Activated CD8-positive, alpha-beta T cell treated with anti-CD3 and anti-CD28 coated beads, Interleukin-2, amount 10 ng/mL, durations not matched to agents 7 days and 5 days (primary cell): ENCODE measurements around the gene MBOAT2. TPM values are rescaled to one million over a fixed set of nuclear protein-coding genes. Genes with fewer than 3 reads are reported as not detected.
A peak's percentile ranks its signal among the peaks of the same experiment; 100 is the strongest.

Source experiments
- ATAC-seq: fragments of 150-1000 bp; cut with Tn5 transposase; one replicate; pipeline ENCODE4 v1.10.0; 2021; ENCODE audit warnings: moderate library complexity
- CTCF ChIA-PET: fragments of 350-600 bp; sonication (Branson Sonifier 250); formaldehyde crosslinking; loops from one replicate; lab custom pipeline; 2021; ENCODE audit warnings: antibody characterized with exemption; lab: Charles Lee
- POLR2A ChIA-PET: fragments of 350-600 bp; sonication (Branson Sonifier 250); formaldehyde crosslinking; loops from one replicate; lab custom pipeline; 2021; ENCODE audit warnings: antibody characterized with exemption; lab: Charles Lee
- DNase-seq: peaks from one replicate; pipeline ENCODE4 v3.0.0-alpha.2; 2020
- H3K27ac Mint-ChIP-seq: one replicate; pipeline ENCODE4 v1.8.0; 2021; ENCODE audit warnings: mild to moderate bottlenecking, mixed read lengths
- H3K27me3 Mint-ChIP-seq: one replicate; pipeline ENCODE4 v1.8.0; 2021; ENCODE audit warnings: low read depth, mixed read lengths
- H3K36me3 Mint-ChIP-seq: one replicate; pipeline ENCODE4 v1.8.0; 2021; ENCODE audit warnings: low read depth, mixed read lengths
- H3K4me1 Mint-ChIP-seq: one replicate; pipeline ENCODE4 v1.8.0; 2021; ENCODE audit warnings: low read depth, mixed read lengths
- H3K4me3 Mint-ChIP-seq: one replicate; pipeline ENCODE4 v1.8.0; 2021; ENCODE audit warnings: mild to moderate bottlenecking, mixed read lengths
- H3K9me3 Mint-ChIP-seq: one replicate; pipeline ENCODE4 v1.8.0; 2022; ENCODE audit warnings: mixed read lengths; ENCODE audit not compliant: insufficient read depth
- total RNA-seq, 2 experiments: library from RNA; stranded (reverse); gene quantifications; one replicate each; pipeline ENCODE4 v1.2.3, GENCODE V29; 2021

The MBOAT2 gene
- total RNA-seq, 2 experiments from 2014 or later, result 6.3 to 6.5 TPM

GRCh38 chr2:9013403-9013802, 9.9 kb upstream of the MBOAT2 start:
- ATAC-seq (no peak), DNase-seq (no peak)
- Mint-ChIP-seq H3K9me3 (no peaks in the 10 kb centered on the region), H3K27me3 (peaks cover 31% of the 10 kb centered on the region), H3K36me3 (no peaks in the 10 kb centered on the region), H3K27ac (no peak overlapping the region), H3K4me1 (no peaks in the 10 kb centered on the region), H3K4me3 (no peak overlapping the region)
- ChIA-PET POLR2A (interaction anchor here (0.6 kb wide), 1 partner anchor 77 kb away, joined by 4 read pairs; no protein-coding TSS in a partner anchor), CTCF (no interaction called here)

- Mint-ChIP-seq H3K36me3 (no peaks in the 10 kb centered on the region), H3K9me3 (no peaks in the 10 kb centered on the region), H3K4me3 (no peak overlapping the region), H3K4me1 (no peaks in the 10 kb centered on the region), H3K27ac (no peak overlapping the region), H3K27me3 (peaks cover 23% of the 10 kb centered on the region)
- ATAC-seq (no peak), DNase-seq (no peak)
- ChIA-PET CTCF (no interaction called here), POLR2A (no interaction called here)
Observed at GRCh38 chr2:9010866-9011265, 7.4 kb upstream of the MBOAT2 start.

GRCh38 chr2:9008951-9009664, 5.6 kb upstream of the MBOAT2 start:
- Mint-ChIP-seq H3K4me1 (peaks cover 7% of the 10 kb centered on the region), H3K4me3 (no peak overlapping the region), H3K36me3 (peaks cover 2% of the 10 kb centered on the region), H3K27ac (no peak overlapping the region), H3K27me3 (peaks cover 27% of the 10 kb centered on the region), H3K9me3 (no peaks in the 10 kb centered on the region)
- POLR2A ChIA-PET, result no interaction called here
- DNase-seq (no peak), ATAC-seq (no peak)
- CTCF ChIA-PET, result interaction anchor here (1.3 kb wide), 1 partner anchor 21 kb away, joined by 4 read pairs; no protein-coding TSS in a partner anchor

GRCh38 chr2:9006368-9006767, 2.9 kb upstream of the MBOAT2 start:
- Mint-ChIP-seq H3K4me3 (no peak overlapping the region), H3K36me3 (peaks cover 2% of the 10 kb centered on the region), H3K9me3 (no peaks in the 10 kb centered on the region), H3K4me1 (peaks cover 14% of the 10 kb centered on the region), H3K27me3 (peaks cover 24% of the 10 kb centered on the region), H3K27ac (no peak overlapping the region)
- CTCF ChIA-PET, result no interaction called here
- ATAC-seq (no peak), DNase-seq (no peak)
- POLR2A ChIA-PET, result no interaction called here

- ATAC-seq, result peak; percentile 3
- H3K27ac Mint-ChIP-seq, result peak overlapping the region; percentile 25
- POLR2A ChIA-PET, result no interaction called here
Observed at GRCh38 chr2:9004338-9005204, 1.1 kb upstream of the MBOAT2 start.

GRCh38 chr2:9003366-9003615, 193 bp downstream of the MBOAT2 start:
- H3K4me1 Mint-ChIP-seq, result peaks cover 22% of the 10 kb centered on the region
- H3K27ac Mint-ChIP-seq, result no peak overlapping the region
- H3K4me3 Mint-ChIP-seq, result no peak overlapping the region
- ChIA-PET CTCF (interaction anchor here (0.8 kb wide), 1 partner anchor 14 kb away, joined by 3 read pairs; no protein-coding TSS in a partner anchor), POLR2A (interaction anchor here (0.6 kb wide), 1 partner anchor 14 kb away, joined by 4 read pairs; no protein-coding TSS in a partner anchor)
- H3K36me3 Mint-ChIP-seq, result peaks cover 2% of the 10 kb centered on the region
- H3K9me3 Mint-ChIP-seq, result no peaks in the 10 kb centered on the region
- H3K27me3 Mint-ChIP-seq, result peaks cover 18% of the 10 kb centered on the region
- no peak for DNase-seq
- no peak for ATAC-seq

More at GRCh38 chr2:9004338-9005204, 1.1 kb upstream of the MBOAT2 start:
- DNase-seq, result peak; percentile 26
- H3K4me3 Mint-ChIP-seq, result peak overlapping the region; percentile 71
- H3K36me3 Mint-ChIP-seq, result peaks cover 2% of the 10 kb centered on the region
- CTCF ChIA-PET, result interaction anchor here (0.9 kb wide), 1 partner anchor 11 kb away, joined by 4 read pairs; no protein-coding TSS in a partner anchor
- H3K4me1 Mint-ChIP-seq, result peaks cover 19% of the 10 kb centered on the region
- H3K27me3 Mint-ChIP-seq, result peaks cover 16% of the 10 kb centered on the region
- no peaks in the 10 kb centered on the region for H3K9me3 Mint-ChIP-seq

- peak; percentile 9 for ATAC-seq
- ChIA-PET POLR2A (no interaction called here), CTCF (no interaction called here)
- peak overlapping the region; percentile 26 for H3K27ac Mint-ChIP-seq
- peak overlapping the region; percentile 69 for H3K4me3 Mint-ChIP-seq
- DNase-seq, result no peak
- H3K4me1 Mint-ChIP-seq, result peaks cover 22% of the 10 kb centered on the region
- no peaks in the 10 kb centered on the region for H3K9me3 Mint-ChIP-seq
- peaks cover 22% of the 10 kb centered on the region for H3K27me3 Mint-ChIP-seq
- peaks cover 2% of the 10 kb centered on the region for H3K36me3 Mint-ChIP-seq
Observed at GRCh38 chr2:9002637-9003365, 683 bp downstream of the MBOAT2 start.

- no peak for ATAC-seq
- DNase-seq, result no peak
- ChIA-PET POLR2A (no interaction called here), CTCF (no interaction called here)
- peaks cover 2% of the 10 kb centered on the region for H3K36me3 Mint-ChIP-seq
- no peaks in the 10 kb centered on the region for H3K9me3 Mint-ChIP-seq
- H3K4me3 Mint-ChIP-seq, result peak overlapping the region; percentile 69
- H3K27ac Mint-ChIP-seq, result no peak overlapping the region
- H3K27me3 Mint-ChIP-seq, result peaks cover 22% of the 10 kb centered on the region
- H3K4me1 Mint-ChIP-seq, result peaks cover 22% of the 10 kb centered on the region
Observed at GRCh38 chr2:9002313-9002636, 1.2 kb downstream of the MBOAT2 start.

- H3K4me1 Mint-ChIP-seq, result peaks cover 22% of the 10 kb centered on the region
- H3K27ac Mint-ChIP-seq, result no peak overlapping the region
- DNase-seq (no peak), ATAC-seq (no peak)
- H3K9me3 Mint-ChIP-seq, result no peaks in the 10 kb centered on the region
- ChIA-PET POLR2A (no interaction called here), CTCF (no interaction called here)
- H3K4me3 Mint-ChIP-seq, result no peak overlapping the region
- peaks cover 2% of the 10 kb centered on the region for H3K36me3 Mint-ChIP-seq
- peaks cover 22% of the 10 kb centered on the region for H3K27me3 Mint-ChIP-seq
Observed at GRCh38 chr2:9001778-9002177, 1.7 kb downstream of the MBOAT2 start.

- no peaks in the 10 kb centered on the region for H3K9me3 Mint-ChIP-seq
- H3K4me3 Mint-ChIP-seq, result no peak overlapping the region
- peaks cover 2% of the 10 kb centered on the region for H3K36me3 Mint-ChIP-seq
- DNase-seq, result no peak
- ATAC-seq, result no peak
- peaks cover 22% of the 10 kb centered on the region for H3K27me3 Mint-ChIP-seq
- H3K27ac Mint-ChIP-seq, result no peak overlapping the region
- ChIA-PET POLR2A (no interaction called here), CTCF (no interaction called here)
- peaks cover 22% of the 10 kb centered on the region for H3K4me1 Mint-ChIP-seq
Observed at GRCh38 chr2:9001229-9001628, 2.3 kb downstream of the MBOAT2 start.

GRCh38 chr2:9000442-9000841, 3.0 kb downstream of the MBOAT2 start:
- Mint-ChIP-seq H3K27me3 (peaks cover 22% of the 10 kb centered on the region), H3K4me1 (peaks cover 22% of the 10 kb centered on the region), H3K27ac (no peak overlapping the region), H3K9me3 (no peaks in the 10 kb centered on the region), H3K4me3 (no peak overlapping the region), H3K36me3 (peaks cover 2% of the 10 kb centered on the region)
- DNase-seq, result no peak
- ATAC-seq, result no peak
- CTCF ChIA-PET, result no interaction called here
- POLR2A ChIA-PET, result no interaction called here

GRCh38 chr2:8999797-9000196, 3.7 kb downstream of the MBOAT2 start:
- no peak for ATAC-seq
- H3K27ac Mint-ChIP-seq, result no peak overlapping the region
- CTCF ChIA-PET, result no interaction called here
- H3K9me3 Mint-ChIP-seq, result no peaks in the 10 kb centered on the region
- peaks cover 21% of the 10 kb centered on the region for H3K4me1 Mint-ChIP-seq
- no peak for DNase-seq
- peaks cover 2% of the 10 kb centered on the region for H3K36me3 Mint-ChIP-seq
- H3K4me3 Mint-ChIP-seq, result no peak overlapping the region
- peaks cover 20% of the 10 kb centered on the region for H3K27me3 Mint-ChIP-seq
- POLR2A ChIA-PET, result no interaction called here
